Fibroblast of the aortic adventitia (primary cell): ENCODE measurements around the gene SLC9A9. TPM values are rescaled to one million over a fixed set of nuclear protein-coding genes. Genes with fewer than 3 reads are reported as not detected.

Experiments
- DNase-seq: peaks from one replicate; pipeline ENCODE4 v3.0.0-alpha.2; 2010; ENCODE audit warnings: low read depth
- H3K4me3 ChIP-seq: 2 replicates; pipeline ENCODE4 v1.5.1; 2011; ENCODE audit warnings: low read depth, mild to moderate bottlenecking, control low read depth, low read length, moderate library complexity
- total RNA-seq: library from RNA; depleted of rRNA; stranded (reverse); fragments of >200 nt; gene quantifications from 2 replicates; pipeline ENCODE4 v1.2.3, GENCODE V29; 2012; ENCODE audit warnings: low replicate concordance
- TF ChIP-seq, protein P1 (sequence below): IDR thresholded peaks from 2 replicates; pipeline ENCODE4 v1.5.1; 2011; ENCODE audit warnings: mild to moderate bottlenecking, low read length, control low read depth, inconsistent platforms; ENCODE audit not compliant: insufficient read depth

The SLC9A9 gene
- total RNA-seq, 1 donor, result 23.8 TPM

DNA sequence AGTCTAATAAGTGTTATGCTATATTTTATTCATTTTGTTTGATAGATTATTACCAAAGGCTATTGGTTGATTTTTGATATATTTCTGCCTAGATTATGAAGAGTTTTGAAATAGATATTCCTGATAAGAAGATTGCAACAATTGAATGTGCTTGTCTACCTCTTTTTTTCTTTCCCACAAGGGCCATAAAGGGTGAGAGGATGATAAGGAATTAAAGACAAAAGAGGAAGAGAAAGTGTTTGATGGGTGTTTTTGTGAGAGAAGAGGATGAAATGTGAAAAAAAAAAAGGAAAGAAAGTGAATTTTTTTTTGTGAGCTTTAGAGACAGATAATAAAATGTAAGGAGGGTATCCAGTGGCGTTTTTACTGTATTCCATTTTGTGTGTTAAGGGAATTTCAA is 484.3 kb downstream of the SLC9A9 start:
- DNase-seq, result no peak
- H3K4me3 ChIP-seq, result no peak overlapping the region
- TF ChIP-seq, protein P1, sequence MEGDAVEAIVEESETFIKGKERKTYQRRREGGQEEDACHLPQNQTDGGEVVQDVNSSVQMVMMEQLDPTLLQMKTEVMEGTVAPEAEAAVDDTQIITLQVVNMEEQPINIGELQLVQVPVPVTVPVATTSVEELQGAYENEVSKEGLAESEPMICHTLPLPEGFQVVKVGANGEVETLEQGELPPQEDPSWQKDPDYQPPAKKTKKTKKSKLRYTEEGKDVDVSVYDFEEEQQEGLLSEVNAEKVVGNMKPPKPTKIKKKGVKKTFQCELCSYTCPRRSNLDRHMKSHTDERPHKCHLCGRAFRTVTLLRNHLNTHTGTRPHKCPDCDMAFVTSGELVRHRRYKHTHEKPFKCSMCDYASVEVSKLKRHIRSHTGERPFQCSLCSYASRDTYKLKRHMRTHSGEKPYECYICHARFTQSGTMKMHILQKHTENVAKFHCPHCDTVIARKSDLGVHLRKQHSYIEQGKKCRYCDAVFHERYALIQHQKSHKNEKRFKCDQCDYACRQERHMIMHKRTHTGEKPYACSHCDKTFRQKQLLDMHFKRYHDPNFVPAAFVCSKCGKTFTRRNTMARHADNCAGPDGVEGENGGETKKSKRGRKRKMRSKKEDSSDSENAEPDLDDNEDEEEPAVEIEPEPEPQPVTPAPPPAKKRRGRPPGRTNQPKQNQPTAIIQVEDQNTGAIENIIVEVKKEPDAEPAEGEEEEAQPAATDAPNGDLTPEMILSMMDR, result no peak

DNA sequence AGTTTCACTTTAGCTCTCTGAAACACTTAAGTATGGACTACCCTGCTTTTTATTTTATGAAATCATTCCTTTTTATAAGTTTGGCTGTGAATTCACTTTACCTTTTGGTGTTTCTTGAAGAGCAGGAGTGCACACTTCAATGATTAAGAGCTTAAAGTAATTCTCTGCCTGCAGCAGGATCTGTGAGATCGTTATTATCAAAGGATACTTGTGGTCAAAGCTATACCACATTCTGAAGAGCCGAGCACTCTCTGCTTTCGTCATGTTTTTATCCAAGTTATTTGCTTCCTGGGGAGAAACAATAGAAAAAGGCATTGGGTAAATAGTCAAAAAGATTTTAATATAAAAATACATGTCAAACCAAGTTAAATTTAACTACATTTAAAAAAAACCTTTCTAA is 485.0 kb downstream of the SLC9A9 start:
- H3K4me3 ChIP-seq, result no peak overlapping the region
- no peak for DNase-seq
- TF ChIP-seq, protein P1, result no peak

DNA sequence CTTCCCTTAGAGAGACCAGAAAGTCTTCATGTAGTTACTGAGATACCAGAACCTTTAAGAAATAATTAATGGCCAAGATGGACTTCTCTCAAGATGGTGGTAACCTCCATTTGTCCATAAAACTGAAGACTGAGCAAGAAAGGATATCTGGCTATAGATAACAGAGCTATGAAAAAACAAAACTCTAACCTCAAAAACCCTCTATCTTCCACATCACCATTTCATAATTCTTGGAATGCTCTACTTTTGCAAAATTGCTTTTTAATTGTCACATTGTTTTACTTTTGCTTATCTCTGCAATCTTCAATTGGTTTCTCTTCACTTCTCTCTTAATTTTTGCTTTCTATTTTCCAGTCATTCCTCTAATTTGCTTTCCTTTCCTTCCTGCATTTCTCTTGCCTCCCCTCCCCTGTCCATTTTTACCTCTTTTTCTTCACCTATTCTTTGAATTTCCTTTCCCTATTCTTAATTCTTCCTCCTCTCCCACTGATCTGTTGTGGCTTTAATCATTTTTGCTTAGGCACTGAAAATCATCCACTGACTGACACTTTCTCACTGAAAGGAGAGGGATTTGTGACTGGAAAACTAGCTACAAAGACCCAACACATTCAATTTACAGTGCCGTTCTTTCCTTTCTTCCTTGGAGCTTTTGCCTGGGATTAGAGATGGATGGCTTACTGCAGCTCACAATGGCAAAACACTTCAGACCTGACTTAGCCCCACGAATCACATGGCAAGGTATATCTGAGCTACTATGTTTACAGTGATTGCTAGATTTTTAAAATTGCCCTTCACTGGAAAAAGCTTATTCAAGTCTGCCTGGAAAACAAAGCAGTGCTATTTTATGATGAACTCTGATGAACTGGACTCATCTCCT is 485.9 kb downstream of the SLC9A9 start:
- H3K4me3 ChIP-seq, result no peak overlapping the region
- DNase-seq, result no peak
- TF ChIP-seq, protein P1, result no peak

DNA sequence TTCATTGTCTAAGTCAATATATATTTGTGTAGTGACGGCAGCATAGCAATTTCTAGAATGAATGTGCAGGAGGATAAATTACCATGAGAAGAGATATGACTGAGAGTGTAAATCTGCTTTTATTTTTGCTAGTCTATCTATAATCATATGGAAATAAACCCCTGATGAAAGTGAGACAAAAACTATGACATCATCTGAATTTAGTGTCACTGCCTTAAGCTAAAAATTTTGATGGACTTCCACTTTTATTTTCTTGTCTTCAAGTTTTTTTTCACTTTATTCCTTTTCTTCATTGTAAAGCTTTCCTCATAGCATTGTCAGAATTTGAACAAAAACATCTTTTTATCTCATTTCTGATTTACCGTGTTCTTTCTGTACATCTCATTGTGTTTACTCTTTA is 486.7 kb downstream of the SLC9A9 start:
- TF ChIP-seq, protein P1, result no peak
- no peak for DNase-seq
- H3K4me3 ChIP-seq, result no peak overlapping the region

DNA sequence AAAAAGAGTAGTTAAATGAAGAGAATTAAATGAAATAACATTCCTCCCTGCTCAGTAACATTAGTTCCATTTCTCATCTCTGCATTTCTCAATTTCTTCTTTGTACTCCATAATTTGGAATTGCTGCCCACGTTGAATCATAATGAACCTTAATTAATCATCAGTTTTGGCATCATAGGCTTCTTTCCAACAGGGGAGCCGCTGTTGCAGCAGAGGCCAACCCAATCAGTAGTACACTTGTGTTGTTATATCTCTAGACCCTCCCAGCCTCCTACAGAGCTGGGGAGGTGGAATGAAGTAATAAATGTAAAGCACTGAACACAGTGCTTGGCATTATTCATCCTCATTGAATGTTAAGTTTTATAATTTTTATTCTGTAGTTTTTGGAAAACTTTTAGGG is 488.0 kb downstream of the SLC9A9 start:
- peak; percentile 52 for DNase-seq
- TF ChIP-seq, protein P1, result no peak
- H3K4me3 ChIP-seq, result no peak overlapping the region

DNA sequence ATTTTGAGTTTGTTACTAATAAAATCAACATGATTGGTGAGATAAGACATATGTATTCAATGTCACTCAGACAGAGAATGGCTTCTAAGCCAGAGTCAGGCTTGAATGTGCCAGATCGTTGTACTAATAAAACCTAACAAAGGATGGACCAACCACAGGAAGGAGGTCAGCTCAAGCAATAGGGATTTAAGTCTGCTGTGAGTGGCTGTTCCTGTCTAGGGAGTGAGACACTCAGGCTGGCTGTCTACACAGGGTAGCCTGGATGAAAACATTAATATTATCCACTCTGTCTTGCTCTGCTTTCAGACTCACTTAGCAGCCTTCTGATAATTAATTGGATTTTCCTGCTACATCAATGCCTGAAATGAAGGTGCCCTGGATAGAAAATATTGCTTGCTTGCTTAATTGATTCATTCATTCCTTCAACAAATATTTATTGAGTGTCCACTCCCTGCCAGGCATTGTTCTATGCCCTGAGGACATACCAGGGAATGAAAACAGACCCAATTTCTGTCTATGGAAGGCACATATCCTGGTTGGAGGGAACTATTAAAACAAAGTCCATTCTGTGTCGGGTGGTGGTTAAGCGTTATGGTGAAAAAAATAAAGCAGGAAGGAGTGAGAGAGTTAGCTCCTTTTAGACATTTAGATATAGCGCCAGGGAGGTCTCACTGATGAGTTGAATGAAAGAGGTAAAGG is 489.3 kb downstream of the SLC9A9 start:
- no peak overlapping the region for H3K4me3 ChIP-seq
- TF ChIP-seq, protein P1, result no peak
- no peak for DNase-seq
